ENCODE measurements around the gene USP7. TPM values are rescaled to one million over a fixed set of nuclear protein-coding genes. Genes with fewer than 3 reads are reported as not detected.

The USP7 gene
- polyA plus RNA-seq, 1 donor (not counting 4 experiments of a cell fraction or from before 2014, with no cell fraction given): 63.4 TPM

DNA sequence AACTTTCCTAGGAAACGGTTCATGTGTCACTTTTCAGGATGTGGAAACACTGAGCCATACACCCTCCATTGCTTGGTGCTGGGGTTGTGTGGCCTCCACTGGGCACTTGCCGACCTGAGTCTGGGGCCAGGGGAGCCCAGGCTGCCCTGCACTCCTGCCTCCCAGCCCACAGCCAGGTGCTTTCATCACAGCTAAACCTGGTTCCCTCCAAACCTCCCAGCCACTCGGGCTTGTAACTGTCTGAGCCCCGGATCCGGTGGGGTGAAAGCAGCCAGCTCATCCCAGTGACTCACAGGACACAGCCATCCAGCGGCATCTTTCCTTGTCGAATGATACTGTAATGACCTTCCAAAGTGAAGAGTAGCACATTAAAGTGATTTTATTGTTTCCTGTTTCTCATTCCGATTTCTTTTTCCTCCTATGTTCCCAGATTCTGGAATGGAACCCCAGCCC is 114.7 kb downstream of the USP7 start:
- Histone ChIP-seq H3K4me2 (ENCODE audit: control insufficient read depth, extremely low read depth, insufficient read depth, low read depth, low read length) (peak overlapping the region; percentile 11), H3K79me2 (ENCODE audit: control insufficient read depth, insufficient read depth, low read length) (peaks cover 12% of the 10 kb centered on the region), H3K4me1 (ENCODE audit: control insufficient read depth, extremely low read depth, insufficient read depth, low read length) (peaks cover 34% of the 10 kb centered on the region), H4K20me1 (ENCODE audit: control insufficient read depth, extremely low read depth, insufficient read depth, low read length) (peaks cover 3% of the 10 kb centered on the region), H3K27ac (ENCODE audit: control insufficient read depth, insufficient read depth, low read length) (peak overlapping the region; percentile 78), H3K27me3 (ENCODE audit: control insufficient read depth, extremely low read depth, insufficient read depth, low read length) (no peaks in the 10 kb centered on the region), H3K36me3 (ENCODE audit: control insufficient read depth in 2 of 2, extremely low read depth in 1 of 2, insufficient read depth in 2 of 2, low read length in 2 of 2) (peaks cover 21 to 45% of the 10 kb centered on the region in 2 experiments), H3K9ac (ENCODE audit: control insufficient read depth, extremely low read depth, insufficient read depth, low read length) (no peak overlapping the region), H3K4me3 (ENCODE audit: control insufficient read depth in 2 of 3, extremely low read depth in 1 of 3, insufficient read depth in 2 of 3, low read depth in 1 of 3, low read length in 3 of 3) (peak overlapping the region in 1 of 3 experiments; percentile 2), H3K9me3 (ENCODE audit: control insufficient read depth, low read depth, low read length) (no peaks in the 10 kb centered on the region), H3K9me1 (ENCODE audit: control insufficient read depth, extremely low read depth, insufficient read depth, low read length) (peaks cover 2% of the 10 kb centered on the region), H2AFZ (ENCODE audit: control insufficient read depth, low read length) (no peak overlapping the region)
- TF ChIP-seq, protein P1, sequence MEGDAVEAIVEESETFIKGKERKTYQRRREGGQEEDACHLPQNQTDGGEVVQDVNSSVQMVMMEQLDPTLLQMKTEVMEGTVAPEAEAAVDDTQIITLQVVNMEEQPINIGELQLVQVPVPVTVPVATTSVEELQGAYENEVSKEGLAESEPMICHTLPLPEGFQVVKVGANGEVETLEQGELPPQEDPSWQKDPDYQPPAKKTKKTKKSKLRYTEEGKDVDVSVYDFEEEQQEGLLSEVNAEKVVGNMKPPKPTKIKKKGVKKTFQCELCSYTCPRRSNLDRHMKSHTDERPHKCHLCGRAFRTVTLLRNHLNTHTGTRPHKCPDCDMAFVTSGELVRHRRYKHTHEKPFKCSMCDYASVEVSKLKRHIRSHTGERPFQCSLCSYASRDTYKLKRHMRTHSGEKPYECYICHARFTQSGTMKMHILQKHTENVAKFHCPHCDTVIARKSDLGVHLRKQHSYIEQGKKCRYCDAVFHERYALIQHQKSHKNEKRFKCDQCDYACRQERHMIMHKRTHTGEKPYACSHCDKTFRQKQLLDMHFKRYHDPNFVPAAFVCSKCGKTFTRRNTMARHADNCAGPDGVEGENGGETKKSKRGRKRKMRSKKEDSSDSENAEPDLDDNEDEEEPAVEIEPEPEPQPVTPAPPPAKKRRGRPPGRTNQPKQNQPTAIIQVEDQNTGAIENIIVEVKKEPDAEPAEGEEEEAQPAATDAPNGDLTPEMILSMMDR (optimal IDR thresholded peaks at IDR 0.05 in 1 of 3, IDR thresholded peaks at IDR 0.05 in 1 of 3, conservative IDR thresholded peaks at IDR 0.05 in 1 of 3; ENCODE audit: extremely low read depth in 1 of 3, insufficient read depth in 2 of 3, low read length in 3 of 3): no peak
- TF ChIP-seq EZH2 (IDR thresholded peaks at IDR 0.05; ENCODE audit: low read length): no peak
- dilution Hi-C loops (cut with MboI; ENCODE audit: extremely low pct_ligation_motif_present, low sequenced_read_pairs): no loop called here
- FAIRE-seq (peak; percentile 86), DNase-seq (ENCODE audit: low read depth, low spot score) (no peak)

DNA sequence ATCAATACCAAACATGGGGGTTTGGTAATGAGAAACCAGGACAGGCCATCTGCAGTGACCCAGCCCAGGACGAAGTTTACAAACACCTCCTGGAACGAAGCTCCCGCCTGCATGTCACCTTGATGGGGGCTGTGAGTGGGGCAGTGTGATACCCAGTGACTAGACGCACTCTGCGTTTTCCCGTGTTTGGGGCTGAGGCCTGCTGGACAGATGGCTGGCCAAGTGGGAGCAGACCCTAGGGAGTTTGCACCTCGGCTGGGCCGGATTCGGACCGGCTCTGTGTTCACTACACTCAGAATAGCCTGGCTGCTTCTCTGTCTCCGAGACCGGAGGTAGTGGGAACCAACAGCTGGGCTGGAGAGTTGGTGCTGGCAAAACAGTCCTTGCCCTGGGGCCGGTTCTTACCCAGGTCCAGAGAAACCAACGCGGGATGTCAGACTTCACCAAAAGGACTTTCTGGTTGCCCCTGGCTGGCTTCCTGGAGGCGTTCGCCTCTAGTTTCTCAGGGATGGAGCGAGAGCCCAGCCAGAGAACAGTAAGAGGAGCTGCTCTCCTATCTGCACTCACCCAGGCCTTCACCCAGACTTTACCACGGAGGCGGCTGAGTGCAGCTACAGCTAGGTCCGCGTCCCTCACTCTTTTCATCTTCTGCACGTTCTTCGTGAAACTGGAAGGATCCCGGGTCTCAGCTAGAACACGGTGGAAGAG is 115.3 kb downstream of the USP7 start:
- FAIRE-seq (no peak), DNase-seq (ENCODE audit: low read depth, low spot score) (no peak)
- Histone ChIP-seq H3K36me3 (ENCODE audit: control insufficient read depth in 2 of 2, extremely low read depth in 1 of 2, insufficient read depth in 2 of 2, low read length in 2 of 2) (peaks cover 21 to 40% of the 10 kb centered on the region in 2 experiments), H3K79me2 (ENCODE audit: control insufficient read depth, insufficient read depth, low read length) (peaks cover 12% of the 10 kb centered on the region), H3K9me1 (ENCODE audit: control insufficient read depth, extremely low read depth, insufficient read depth, low read length) (peaks cover 2% of the 10 kb centered on the region), H3K27me3 (ENCODE audit: control insufficient read depth, extremely low read depth, insufficient read depth, low read length) (no peaks in the 10 kb centered on the region), H3K4me1 (ENCODE audit: control insufficient read depth, extremely low read depth, insufficient read depth, low read length) (peaks cover 34% of the 10 kb centered on the region), H4K20me1 (ENCODE audit: control insufficient read depth, extremely low read depth, insufficient read depth, low read length) (peaks cover 3% of the 10 kb centered on the region), H2AFZ (ENCODE audit: control insufficient read depth, low read length) (no peak overlapping the region), H3K4me3 (ENCODE audit: control insufficient read depth in 2 of 3, extremely low read depth in 1 of 3, insufficient read depth in 2 of 3, low read depth in 1 of 3, low read length in 3 of 3) (no peak overlapping the region), H3K27ac (ENCODE audit: control insufficient read depth, insufficient read depth, low read length) (peak overlapping the region; percentile 78), H3K9ac (ENCODE audit: control insufficient read depth, extremely low read depth, insufficient read depth, low read length) (no peak overlapping the region), H3K9me3 (ENCODE audit: control insufficient read depth, low read depth, low read length) (no peaks in the 10 kb centered on the region), H3K4me2 (ENCODE audit: control insufficient read depth, extremely low read depth, insufficient read depth, low read depth, low read length) (peak overlapping the region; percentile 11)
- dilution Hi-C loops (cut with MboI; ENCODE audit: extremely low pct_ligation_motif_present, low sequenced_read_pairs): no loop called here
- TF ChIP-seq, protein P1 (optimal IDR thresholded peaks at IDR 0.05 in 1 of 3, IDR thresholded peaks at IDR 0.05 in 1 of 3, conservative IDR thresholded peaks at IDR 0.05 in 1 of 3; ENCODE audit: extremely low read depth in 1 of 3, insufficient read depth in 2 of 3, low read length in 3 of 3): no peak
- TF ChIP-seq EZH2 (IDR thresholded peaks at IDR 0.05; ENCODE audit: low read length): no peak
